Measurements from ENCODE around the gene APOBEC3H. TPM values are rescaled to one million over a fixed set of nuclear protein-coding genes. Genes with fewer than 3 reads are reported as not detected.
A peak's percentile ranks its signal among the peaks of the same experiment; 100 is the strongest.

APOBEC3H gene
- total RNA-seq, 2 donors from 2014 or later, result not detected

DNA sequence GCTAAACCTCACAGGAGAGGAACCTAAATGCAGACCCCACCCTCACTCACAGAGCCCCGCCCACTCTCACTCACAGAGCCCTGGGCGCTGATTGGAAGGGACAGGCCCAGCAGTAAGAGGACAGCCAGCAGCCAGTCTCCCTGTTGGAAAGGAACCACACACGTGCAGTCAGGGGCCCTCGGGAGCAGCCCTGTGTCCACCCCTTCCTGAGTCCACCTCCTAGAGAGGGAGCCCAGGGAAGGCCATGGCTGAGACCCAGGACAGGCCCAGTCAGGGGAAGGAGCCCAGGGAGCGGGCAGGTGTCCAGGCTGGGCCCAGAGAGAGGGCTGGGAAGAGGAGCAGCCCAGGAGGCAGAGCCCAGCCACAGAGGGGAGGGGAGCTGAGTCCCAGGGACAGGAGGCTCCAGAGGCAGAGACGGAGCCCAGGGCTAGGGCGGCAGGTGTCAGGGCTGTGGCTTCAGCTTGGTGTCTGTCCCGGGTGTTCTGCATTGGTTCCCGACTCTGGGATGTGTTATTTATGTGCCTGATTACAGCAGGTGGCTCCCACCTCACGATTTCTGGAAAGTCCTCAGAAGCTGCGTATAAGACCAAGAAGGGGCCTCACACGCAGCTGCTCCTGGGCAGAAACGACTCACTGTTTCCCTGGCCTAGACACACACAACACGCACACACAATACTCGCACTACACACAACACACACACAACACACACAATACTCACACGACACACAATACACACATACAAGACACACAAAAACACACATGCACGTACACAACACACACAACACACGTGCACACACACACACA lies 9.0 kb upstream of the APOBEC3H start:
- no peak for DNase-seq

DNA sequence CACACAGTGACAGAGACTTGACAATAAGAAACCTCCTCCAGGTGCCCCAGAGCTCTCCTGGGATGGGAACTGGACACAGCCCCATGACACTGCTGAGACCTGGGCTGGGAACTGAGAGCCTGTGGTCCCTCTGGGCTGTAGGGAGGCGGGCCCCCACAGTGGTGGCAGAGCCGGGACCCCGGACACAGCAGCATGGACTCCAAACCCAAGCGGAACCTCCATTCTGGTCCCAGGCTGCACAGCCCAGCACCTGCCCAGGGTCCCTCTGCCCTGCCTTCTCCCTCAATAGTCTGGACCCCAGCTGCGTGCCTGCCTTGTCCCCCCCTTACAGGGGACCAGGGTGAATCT lies 8.4 kb upstream of the APOBEC3H start:
- Histone ChIP-seq H3K4me1 (no peaks in the 10 kb centered on the region), H3K36me3 (replicated peaks in 1 of 2; ENCODE audit: insufficient read depth in 1 of 2, low read depth in 2 of 2) (no peaks in the 10 kb centered on the region), H3K27me3 (no peaks in the 10 kb centered on the region), H3K4me3 (no peak overlapping the region), H3K9me3 (no peaks in the 10 kb centered on the region), H3K27ac (no peak overlapping the region)
- ATAC-seq, result no peak
- WGBS, 2 donors, result 77% methylated on average over 3 of the region's 5 CpGs; no CpG with 5 or more reads in 1 of the 2 donors
- no peak for DNase-seq
- intact Hi-C loops (cut with DNase I), result no loop called here
- TF ChIP-seq POLR2A (IDR thresholded peaks at IDR 0.05), result no peak
- TF ChIP-seq, protein P1, sequence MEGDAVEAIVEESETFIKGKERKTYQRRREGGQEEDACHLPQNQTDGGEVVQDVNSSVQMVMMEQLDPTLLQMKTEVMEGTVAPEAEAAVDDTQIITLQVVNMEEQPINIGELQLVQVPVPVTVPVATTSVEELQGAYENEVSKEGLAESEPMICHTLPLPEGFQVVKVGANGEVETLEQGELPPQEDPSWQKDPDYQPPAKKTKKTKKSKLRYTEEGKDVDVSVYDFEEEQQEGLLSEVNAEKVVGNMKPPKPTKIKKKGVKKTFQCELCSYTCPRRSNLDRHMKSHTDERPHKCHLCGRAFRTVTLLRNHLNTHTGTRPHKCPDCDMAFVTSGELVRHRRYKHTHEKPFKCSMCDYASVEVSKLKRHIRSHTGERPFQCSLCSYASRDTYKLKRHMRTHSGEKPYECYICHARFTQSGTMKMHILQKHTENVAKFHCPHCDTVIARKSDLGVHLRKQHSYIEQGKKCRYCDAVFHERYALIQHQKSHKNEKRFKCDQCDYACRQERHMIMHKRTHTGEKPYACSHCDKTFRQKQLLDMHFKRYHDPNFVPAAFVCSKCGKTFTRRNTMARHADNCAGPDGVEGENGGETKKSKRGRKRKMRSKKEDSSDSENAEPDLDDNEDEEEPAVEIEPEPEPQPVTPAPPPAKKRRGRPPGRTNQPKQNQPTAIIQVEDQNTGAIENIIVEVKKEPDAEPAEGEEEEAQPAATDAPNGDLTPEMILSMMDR (IDR thresholded peaks at IDR 0.05), result no peak

More for the DNA sequence above, 9.0 kb upstream of the APOBEC3H start:
- no peak for TF ChIP-seq POLR2A (IDR thresholded peaks at IDR 0.05)
- TF ChIP-seq, protein P1 (IDR thresholded peaks at IDR 0.05), result no peak
- H3K4me1 ChIP-seq, result no peaks in the 10 kb centered on the region
- WGBS, 2 donors, result 60 to 76% methylated on average over 8 to 18 of the region's 18 CpGs
- no peak overlapping the region for H3K27ac ChIP-seq
- H3K4me3 ChIP-seq, result no peak overlapping the region
- peak; percentile 36 for ATAC-seq
- H3K27me3 ChIP-seq, result no peaks in the 10 kb centered on the region
- intact Hi-C loops (cut with DNase I), result no loop called here
- H3K36me3 ChIP-seq (replicated peaks in 1 of 2; ENCODE audit: insufficient read depth in 1 of 2, low read depth in 2 of 2), result no peaks in the 10 kb centered on the region
- H3K9me3 ChIP-seq, result no peaks in the 10 kb centered on the region

DNA sequence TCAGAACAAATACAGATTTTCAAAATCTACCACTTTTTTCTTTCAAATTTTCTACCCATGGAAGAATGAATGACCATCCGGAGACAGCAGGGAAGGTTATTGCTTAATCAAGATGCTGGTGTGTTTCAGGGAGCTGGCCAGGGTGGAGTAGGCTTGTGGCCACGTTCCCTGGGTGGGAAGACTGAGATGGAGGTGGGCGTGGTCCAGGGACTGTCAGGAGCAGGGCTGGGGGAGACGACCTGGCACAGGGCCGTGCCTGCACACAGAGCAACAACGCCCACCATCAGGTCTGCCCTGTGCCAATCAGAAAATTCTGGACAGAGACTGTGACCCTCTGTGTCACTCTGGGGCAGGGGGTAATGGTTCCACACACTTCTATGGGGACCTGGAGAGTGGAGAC lies 7.1 kb upstream of the APOBEC3H start:
- H3K36me3 ChIP-seq (replicated peaks in 1 of 2; ENCODE audit: insufficient read depth in 1 of 2, low read depth in 2 of 2), result no peaks in the 10 kb centered on the region
- no peaks in the 10 kb centered on the region for H3K9me3 ChIP-seq
- intact Hi-C loops (cut with DNase I), result no loop called here
- no peak for DNase-seq
- ATAC-seq, result no peak
- TF ChIP-seq POLR2A (IDR thresholded peaks at IDR 0.05), result no peak
- TF ChIP-seq, protein P1 (IDR thresholded peaks at IDR 0.05), result no peak
- no peaks in the 10 kb centered on the region for H3K27me3 ChIP-seq
- no peak overlapping the region for H3K4me3 ChIP-seq
- no peak overlapping the region for H3K27ac ChIP-seq
- H3K4me1 ChIP-seq, result no peaks in the 10 kb centered on the region
- 67 to 69% methylated on average over 5 to 6 of the region's 6 CpGs for WGBS, 2 donors

DNA sequence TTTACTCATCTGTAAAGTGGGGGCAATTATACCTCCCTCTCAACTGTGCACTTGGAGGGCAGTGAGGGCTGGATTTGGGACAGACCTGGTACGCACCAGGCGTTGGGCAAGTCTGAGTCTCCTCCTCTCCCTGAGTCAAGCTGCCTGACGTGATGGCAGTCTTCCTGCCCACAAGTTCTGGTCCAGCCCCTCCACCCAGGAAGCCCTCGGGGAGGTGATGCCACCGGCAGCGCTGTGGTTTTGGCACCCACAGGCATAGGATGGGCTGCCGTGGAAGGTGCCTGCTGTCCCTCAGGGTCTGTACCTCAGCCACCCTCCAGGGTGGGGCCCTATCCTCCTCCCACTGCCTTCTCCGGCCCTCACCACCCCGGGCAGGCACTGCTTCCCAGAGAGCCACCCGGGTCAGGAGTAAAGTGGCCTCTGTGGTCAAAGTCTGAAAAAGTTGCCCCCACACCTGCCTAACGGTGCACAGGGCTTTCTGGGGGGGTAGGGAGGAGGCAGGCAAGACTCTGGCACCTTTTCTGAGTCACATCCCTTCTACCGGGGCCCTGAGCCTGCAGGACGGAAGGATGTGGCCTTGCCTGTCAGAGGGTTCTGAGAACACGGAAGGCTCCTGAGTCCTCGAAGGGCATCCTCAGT lies 6.5 kb upstream of the APOBEC3H start:
- ATAC-seq (no peak), DNase-seq (peak in 3 of 4 donors; percentile 16 to 38 (median 17))
- Histone ChIP-seq H3K9me3 (no peaks in the 10 kb centered on the region), H3K27me3 (no peaks in the 10 kb centered on the region), H3K4me1 (no peaks in the 10 kb centered on the region), H3K36me3 (replicated peaks in 1 of 2; ENCODE audit: insufficient read depth in 1 of 2, low read depth in 2 of 2) (no peaks in the 10 kb centered on the region), H3K4me3 (no peak overlapping the region), H3K27ac (no peak overlapping the region)
- WGBS, 2 donors, result 56 to 65% methylated on average over 4 to 14 of the region's 15 CpGs
- intact Hi-C loops (cut with DNase I), result no loop called here
- TF ChIP-seq POLR2A (IDR thresholded peaks at IDR 0.05), result no peak
- TF ChIP-seq, protein P1 (IDR thresholded peaks at IDR 0.05), result no peak
